GM19324 (cell line): ENCODE measurements around the gene NUP214.
"Not testable (repeated sequence)": the region's sequence is repeated elsewhere in the genome, so short reads cannot be mapped to it uniquely, and the experiment has no call there.

Experiments
- ATAC-seq: cut with Tn5 transposase; IDR thresholded peaks from one replicate; pipeline ENCODE4 v1.9.1; 2021; ENCODE audit warnings: mild to moderate bottlenecking, moderate library complexity; ENCODE audit not compliant: unreplicated experiment, low FRiP score

NUP214 gene

GRCh38 chr9:131255676-131256197, 130.4 kb downstream of the NUP214 start:
- ATAC-seq = no peak

GRCh38 chr9:131257266-131258025, 132.1 kb downstream of the NUP214 start:
- ATAC-seq = no peak

GRCh38 chr9:131258186-131258585, 132.8 kb downstream of the NUP214 start:
- ATAC-seq = no peak

- no peak for ATAC-seq
Observed at GRCh38 chr9:131258698-131259431, 133.5 kb downstream of the NUP214 start.

- no peak for ATAC-seq
Observed at GRCh38 chr9:131259432-131259898, 134.1 kb downstream of the NUP214 start.

GRCh38 chr9:131259916-131260597, 134.7 kb downstream of the NUP214 start:
- ATAC-seq = no peak

- ATAC-seq = no peak
Observed at GRCh38 chr9:131260751-131261452, 135.5 kb downstream of the NUP214 start.

- ATAC-seq = no peak
Observed at GRCh38 chr9:131262327-131263032, 137.1 kb downstream of the NUP214 start.

- ATAC-seq = not testable (repeated sequence)
Observed at GRCh38 chr9:131263033-131263343, 137.6 kb downstream of the NUP214 start.

GRCh38 chr9:131263701-131264100, 138.3 kb downstream of the NUP214 start:
- no peak for ATAC-seq

- ATAC-seq = no peak
Observed at GRCh38 chr9:131264231-131264630, 138.8 kb downstream of the NUP214 start.

GRCh38 chr9:131266266-131267229, 141.2 kb downstream of the NUP214 start:
- ATAC-seq = no peak

GRCh38 chr9:131270171-131271015, 145.0 kb downstream of the NUP214 start:
- no peak for ATAC-seq

- not testable (repeated sequence) for ATAC-seq
Observed at GRCh38 chr9:131271016-131271273, 145.6 kb downstream of the NUP214 start.

- no peak for ATAC-seq
Observed at GRCh38 chr9:131271506-131271931, 146.1 kb downstream of the NUP214 start.

- ATAC-seq = no peak
Observed at GRCh38 chr9:131272212-131272611, 146.8 kb downstream of the NUP214 start.

GRCh38 chr9:131273146-131273855, 147.9 kb downstream of the NUP214 start:
- ATAC-seq = no peak
